ENCODE data around the gene ADGRL3.

The ADGRL3 gene

GRCh38 chr4:61596606-61597340 lies 396.6 kb downstream of the ADGRL3 start:
- H3K4me1 ChIP-seq (ENCODE audit: control insufficient read depth, insufficient read depth, low read length): no peaks in the 10 kb centered on the region
- H3K27ac ChIP-seq (ENCODE audit: extremely low read depth, low read depth, low read length): no peak overlapping the region
- TF ChIP-seq ZNF510 (tag by site-specific recombination; IDR thresholded peaks at IDR 0.05; ENCODE audit: insufficient replicate concordance): no peak
- TF ChIP-seq ZNF843 (tag by site-specific recombination; IDR thresholded peaks at IDR 0.05): no peak
- no peak for TF ChIP-seq HOXD13 (CRISPR knock-in tag; IDR thresholded peaks at IDR 0.05; ENCODE audit: borderline replicate concordance)
- TF ChIP-seq, protein P1, sequence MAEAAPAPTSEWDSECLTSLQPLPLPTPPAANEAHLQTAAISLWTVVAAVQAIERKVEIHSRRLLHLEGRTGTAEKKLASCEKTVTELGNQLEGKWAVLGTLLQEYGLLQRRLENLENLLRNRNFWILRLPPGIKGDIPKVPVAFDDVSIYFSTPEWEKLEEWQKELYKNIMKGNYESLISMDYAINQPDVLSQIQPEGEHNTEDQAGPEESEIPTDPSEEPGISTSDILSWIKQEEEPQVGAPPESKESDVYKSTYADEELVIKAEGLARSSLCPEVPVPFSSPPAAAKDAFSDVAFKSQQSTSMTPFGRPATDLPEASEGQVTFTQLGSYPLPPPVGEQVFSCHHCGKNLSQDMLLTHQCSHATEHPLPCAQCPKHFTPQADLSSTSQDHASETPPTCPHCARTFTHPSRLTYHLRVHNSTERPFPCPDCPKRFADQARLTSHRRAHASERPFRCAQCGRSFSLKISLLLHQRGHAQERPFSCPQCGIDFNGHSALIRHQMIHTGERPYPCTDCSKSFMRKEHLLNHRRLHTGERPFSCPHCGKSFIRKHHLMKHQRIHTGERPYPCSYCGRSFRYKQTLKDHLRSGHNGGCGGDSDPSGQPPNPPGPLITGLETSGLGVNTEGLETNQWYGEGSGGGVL (tag by site-specific recombination; IDR thresholded peaks at IDR 0.05): no peak
- TF ChIP-seq ZNF645 (tag by site-specific recombination; IDR thresholded peaks at IDR 0.05): no peak
- no peak for TF ChIP-seq ZNF48 (tag by site-specific recombination; IDR thresholded peaks at IDR 0.05)
- no peak overlapping the region for H3K4me3 ChIP-seq (ENCODE audit: low read depth, low read length)
- ChIA-PET CTCF (no interaction called here), POLR2A (no interaction called here)
- H3K9me3 ChIP-seq (ENCODE audit: control insufficient read depth, insufficient read depth, low read depth, low read length): no peaks in the 10 kb centered on the region
- no peaks in the 10 kb centered on the region for H3K36me3 ChIP-seq (ENCODE audit: control insufficient read depth in 2 of 2, insufficient read depth in 1 of 2, low read length in 2 of 2)

DNA sequence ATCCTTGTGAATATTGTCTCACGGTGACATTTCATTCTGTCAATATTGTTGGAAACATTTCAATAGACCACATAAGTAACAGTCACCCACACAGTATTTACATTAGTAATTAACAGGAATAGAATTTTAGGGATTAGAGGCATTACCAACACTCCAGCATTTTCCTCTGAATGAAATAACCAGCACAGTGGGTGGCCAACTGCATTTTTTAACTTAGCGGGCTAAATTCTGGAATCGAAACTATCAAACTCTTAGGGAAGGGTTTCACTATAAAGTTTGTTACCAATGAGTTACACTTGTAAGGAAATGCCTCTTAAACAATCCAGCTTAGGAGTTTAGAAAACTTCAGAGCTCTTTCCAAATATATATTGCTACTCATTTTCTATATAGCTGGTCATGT lies 403.0 kb downstream of the ADGRL3 start:
- CTCF ChIA-PET: interaction anchor here (0.6 kb wide), 1 partner anchor 327 kb away, joined by 4 read pairs; no protein-coding TSS in a partner anchor
- Histone ChIP-seq H3K27ac (ENCODE audit: extremely low read depth, low read depth, low read length) (no peak overlapping the region), H3K36me3 (ENCODE audit: control insufficient read depth in 2 of 2, insufficient read depth in 1 of 2, low read length in 2 of 2) (no peaks in the 10 kb centered on the region), H3K9me3 (ENCODE audit: control insufficient read depth, insufficient read depth, low read depth, low read length) (no peaks in the 10 kb centered on the region), H3K4me3 (ENCODE audit: low read depth, low read length) (no peak overlapping the region), H3K4me1 (ENCODE audit: control insufficient read depth, insufficient read depth, low read length) (no peaks in the 10 kb centered on the region)
- POLR2A ChIA-PET: no interaction called here
- TF ChIP-seq ZNF16 (tag by site-specific recombination; IDR thresholded peaks at IDR 0.05; ENCODE audit: low read depth): no peak
- TF ChIP-seq, protein P2, sequence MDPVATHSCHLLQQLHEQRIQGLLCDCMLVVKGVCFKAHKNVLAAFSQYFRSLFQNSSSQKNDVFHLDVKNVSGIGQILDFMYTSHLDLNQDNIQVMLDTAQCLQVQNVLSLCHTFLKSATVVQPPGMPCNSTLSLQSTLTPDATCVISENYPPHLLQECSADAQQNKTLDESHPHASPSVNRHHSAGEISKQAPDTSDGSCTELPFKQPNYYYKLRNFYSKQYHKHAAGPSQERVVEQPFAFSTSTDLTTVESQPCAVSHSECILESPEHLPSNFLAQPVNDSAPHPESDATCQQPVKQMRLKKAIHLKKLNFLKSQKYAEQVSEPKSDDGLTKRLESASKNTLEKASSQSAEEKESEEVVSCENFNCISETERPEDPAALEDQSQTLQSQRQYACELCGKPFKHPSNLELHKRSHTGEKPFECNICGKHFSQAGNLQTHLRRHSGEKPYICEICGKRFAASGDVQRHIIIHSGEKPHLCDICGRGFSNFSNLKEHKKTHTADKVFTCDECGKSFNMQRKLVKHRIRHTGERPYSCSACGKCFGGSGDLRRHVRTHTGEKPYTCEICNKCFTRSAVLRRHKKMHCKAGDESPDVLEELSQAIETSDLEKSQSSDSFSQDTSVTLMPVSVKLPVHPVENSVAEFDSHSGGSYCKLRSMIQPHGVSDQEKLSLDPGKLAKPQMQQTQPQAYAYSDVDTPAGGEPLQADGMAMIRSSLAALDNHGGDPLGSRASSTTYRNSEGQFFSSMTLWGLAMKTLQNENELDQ (tag by site-specific recombination; IDR thresholded peaks at IDR 0.05; ENCODE audit: low read depth): no peak
- no peak for TF ChIP-seq SCRT1 (tag by site-specific recombination; IDR thresholded peaks at IDR 0.05; ENCODE audit: borderline replicate concordance)
- TF ChIP-seq, protein P3, sequence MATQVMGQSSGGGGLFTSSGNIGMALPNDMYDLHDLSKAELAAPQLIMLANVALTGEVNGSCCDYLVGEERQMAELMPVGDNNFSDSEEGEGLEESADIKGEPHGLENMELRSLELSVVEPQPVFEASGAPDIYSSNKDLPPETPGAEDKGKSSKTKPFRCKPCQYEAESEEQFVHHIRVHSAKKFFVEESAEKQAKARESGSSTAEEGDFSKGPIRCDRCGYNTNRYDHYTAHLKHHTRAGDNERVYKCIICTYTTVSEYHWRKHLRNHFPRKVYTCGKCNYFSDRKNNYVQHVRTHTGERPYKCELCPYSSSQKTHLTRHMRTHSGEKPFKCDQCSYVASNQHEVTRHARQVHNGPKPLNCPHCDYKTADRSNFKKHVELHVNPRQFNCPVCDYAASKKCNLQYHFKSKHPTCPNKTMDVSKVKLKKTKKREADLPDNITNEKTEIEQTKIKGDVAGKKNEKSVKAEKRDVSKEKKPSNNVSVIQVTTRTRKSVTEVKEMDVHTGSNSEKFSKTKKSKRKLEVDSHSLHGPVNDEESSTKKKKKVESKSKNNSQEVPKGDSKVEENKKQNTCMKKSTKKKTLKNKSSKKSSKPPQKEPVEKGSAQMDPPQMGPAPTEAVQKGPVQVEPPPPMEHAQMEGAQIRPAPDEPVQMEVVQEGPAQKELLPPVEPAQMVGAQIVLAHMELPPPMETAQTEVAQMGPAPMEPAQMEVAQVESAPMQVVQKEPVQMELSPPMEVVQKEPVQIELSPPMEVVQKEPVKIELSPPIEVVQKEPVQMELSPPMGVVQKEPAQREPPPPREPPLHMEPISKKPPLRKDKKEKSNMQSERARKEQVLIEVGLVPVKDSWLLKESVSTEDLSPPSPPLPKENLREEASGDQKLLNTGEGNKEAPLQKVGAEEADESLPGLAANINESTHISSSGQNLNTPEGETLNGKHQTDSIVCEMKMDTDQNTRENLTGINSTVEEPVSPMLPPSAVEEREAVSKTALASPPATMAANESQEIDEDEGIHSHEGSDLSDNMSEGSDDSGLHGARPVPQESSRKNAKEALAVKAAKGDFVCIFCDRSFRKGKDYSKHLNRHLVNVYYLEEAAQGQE (tag by site-specific recombination; IDR thresholded peaks at IDR 0.05): no peak
- TF ChIP-seq ZBTB48 (tag by site-specific recombination; IDR thresholded peaks at IDR 0.05): no peak
- TF ChIP-seq PRDM2 (tag by site-specific recombination; IDR thresholded peaks at IDR 0.05; ENCODE audit: borderline replicate concordance): no peak
- no peak for TF ChIP-seq KLF9 (tag by site-specific recombination; IDR thresholded peaks at IDR 0.05; ENCODE audit: low read depth)
- no peak for TF ChIP-seq KLF17 (tag by site-specific recombination; IDR thresholded peaks at IDR 0.05)
- TF ChIP-seq ZNF560 (tag by site-specific recombination; IDR thresholded peaks at IDR 0.05; ENCODE audit: borderline replicate concordance): no peak
- TF ChIP-seq ZNF571 (tag by site-specific recombination; IDR thresholded peaks at IDR 0.05): no peak
- TF ChIP-seq ZNF555 (tag by site-specific recombination; conservative IDR thresholded peaks at IDR 0.05): no peak

Measured in HEK293 (cell line).